Activated naive CD8-positive, alpha-beta T cell treated with anti-CD3 and anti-CD28 coated beads for 36 hours (primary cell): Measurements from ENCODE around the gene PIH1D1. TPM values are rescaled to one million over a fixed set of nuclear protein-coding genes. Genes with fewer than 3 reads are reported as not detected.

Experiments used
- DNase-seq: peaks from one replicate; pipeline ENCODE4 v3.0.0; 2021
- H3K27ac Mint-ChIP-seq: one replicate; pipeline ENCODE4 v1.8.0; 2022; ENCODE audit warnings: mild to moderate bottlenecking, moderate library complexity, mixed read lengths
- H3K27me3 Mint-ChIP-seq: one replicate; pipeline ENCODE4 v1.8.0; 2022; ENCODE audit warnings: mild to moderate bottlenecking, mixed read lengths
- H3K36me3 Mint-ChIP-seq: one replicate; pipeline ENCODE4 v1.8.0; 2021; ENCODE audit warnings: mild to moderate bottlenecking, mixed read lengths
- H3K4me1 Mint-ChIP-seq: one replicate; pipeline ENCODE4 v1.8.0; 2021; ENCODE audit warnings: mixed read lengths
- H3K4me3 Mint-ChIP-seq: one replicate; pipeline ENCODE4 v1.8.0; 2022; ENCODE audit warnings: mild to moderate bottlenecking, moderate library complexity, mixed read lengths
- H3K9me3 Mint-ChIP-seq: one replicate; pipeline ENCODE4 v1.8.0; 2022; ENCODE audit warnings: mixed read lengths
- total RNA-seq, 2 experiments: library from RNA; stranded (reverse); gene quantifications; one replicate each; pipeline ENCODE4 v1.2.3, GENCODE V29; 2021

Gene PIH1D1
- total RNA-seq, 2 experiments from 2014 or later, result 140 to 141 TPM

DNA sequence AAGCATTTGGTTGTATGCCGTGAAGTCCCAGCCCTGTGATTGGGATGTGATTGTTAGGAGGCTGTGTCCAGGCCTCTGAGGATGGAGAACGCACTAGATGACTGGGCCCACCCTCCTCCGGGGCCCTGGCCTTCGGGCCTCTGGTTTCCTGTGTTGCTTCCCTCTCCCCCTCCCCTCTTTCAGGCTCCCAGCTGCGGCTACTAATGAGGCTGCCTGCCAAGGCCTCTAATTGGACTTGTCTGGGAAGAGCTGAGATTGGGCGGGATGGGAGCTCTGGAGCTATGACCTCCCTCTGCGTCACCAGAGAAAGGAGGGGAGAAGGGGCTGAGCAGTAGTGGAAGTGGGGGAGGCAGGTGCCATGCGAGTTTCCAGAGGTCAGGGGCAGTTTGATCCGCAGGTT, 38.3 kb downstream of the PIH1D1 start:
- H3K27me3 Mint-ChIP-seq, result peaks cover 7% of the 10 kb centered on the region
- H3K36me3 Mint-ChIP-seq, result no peaks in the 10 kb centered on the region
- H3K4me1 Mint-ChIP-seq, result peaks cover 30% of the 10 kb centered on the region
- DNase-seq, result no peak
- H3K4me3 Mint-ChIP-seq, result no peak overlapping the region
- H3K27ac Mint-ChIP-seq, result no peak overlapping the region
- no peaks in the 10 kb centered on the region for H3K9me3 Mint-ChIP-seq

DNA sequence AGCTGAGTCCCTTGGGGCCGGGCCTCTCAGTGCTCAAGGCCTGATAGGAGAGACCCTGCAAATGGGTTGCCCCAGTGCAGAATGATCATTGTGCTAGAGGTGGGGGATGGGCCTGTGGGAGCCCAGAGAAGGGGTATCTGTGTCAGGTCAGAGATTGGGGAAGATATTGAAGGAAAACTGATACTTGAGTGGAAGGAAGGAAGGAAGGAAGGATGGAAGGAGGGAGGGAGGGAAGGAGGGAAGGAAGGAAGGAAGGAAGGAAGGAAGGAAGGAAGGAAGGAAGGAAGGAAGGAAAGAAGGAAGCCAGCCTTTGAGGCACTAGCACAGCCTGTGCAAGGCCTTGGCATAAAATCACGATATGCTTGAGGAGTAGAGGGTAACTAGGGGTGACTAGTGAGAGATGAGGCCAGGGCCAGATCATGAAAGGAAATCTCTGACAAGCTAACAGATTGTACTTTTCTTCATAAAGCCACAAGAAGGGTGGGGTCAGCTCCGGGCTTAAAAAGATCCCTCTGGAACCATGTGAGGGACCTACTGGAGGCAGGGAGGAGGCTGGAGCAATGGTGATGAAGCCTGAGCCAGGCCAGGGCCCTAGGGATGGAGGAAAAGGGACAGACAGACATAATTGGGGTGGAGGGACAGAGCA, 39.8 kb downstream of the PIH1D1 start:
- peaks cover 4% of the 10 kb centered on the region for H3K27me3 Mint-ChIP-seq
- no peak for DNase-seq
- peaks cover 40% of the 10 kb centered on the region for H3K4me1 Mint-ChIP-seq
- H3K4me3 Mint-ChIP-seq, result no peak overlapping the region
- H3K9me3 Mint-ChIP-seq, result no peaks in the 10 kb centered on the region
- no peaks in the 10 kb centered on the region for H3K36me3 Mint-ChIP-seq
- no peak overlapping the region for H3K27ac Mint-ChIP-seq

DNA sequence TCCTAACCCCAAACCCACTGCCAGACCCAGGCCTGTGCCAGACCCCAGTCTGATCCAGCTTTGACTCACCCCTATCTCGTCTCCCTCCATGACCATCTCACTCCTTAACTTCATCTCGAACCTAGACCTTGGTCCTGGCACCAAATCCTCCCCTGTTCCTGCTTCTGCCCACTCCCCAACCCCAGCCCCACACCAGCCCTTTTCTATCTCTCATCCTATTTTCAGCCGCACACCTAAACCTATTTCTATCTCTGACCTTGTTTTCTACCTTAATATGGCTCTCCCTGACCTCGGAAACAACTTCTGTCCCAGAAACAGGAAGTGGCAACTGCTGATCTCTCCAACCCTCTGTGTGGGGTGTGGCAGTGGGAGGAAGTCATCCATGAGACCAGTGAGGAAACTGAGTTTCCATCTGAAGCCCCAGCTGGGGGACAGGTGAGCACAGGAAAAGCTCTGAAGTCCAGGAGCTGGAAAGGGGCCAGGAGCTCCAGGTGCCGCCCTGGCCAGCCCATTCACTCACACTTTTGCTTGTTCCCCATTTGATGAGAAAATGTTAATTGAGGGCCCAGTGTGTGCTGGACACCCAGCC, 42.1 kb downstream of the PIH1D1 start:
- no peak for DNase-seq
- H3K4me1 Mint-ChIP-seq, result peaks cover 41% of the 10 kb centered on the region
- H3K9me3 Mint-ChIP-seq, result no peaks in the 10 kb centered on the region

DNA sequence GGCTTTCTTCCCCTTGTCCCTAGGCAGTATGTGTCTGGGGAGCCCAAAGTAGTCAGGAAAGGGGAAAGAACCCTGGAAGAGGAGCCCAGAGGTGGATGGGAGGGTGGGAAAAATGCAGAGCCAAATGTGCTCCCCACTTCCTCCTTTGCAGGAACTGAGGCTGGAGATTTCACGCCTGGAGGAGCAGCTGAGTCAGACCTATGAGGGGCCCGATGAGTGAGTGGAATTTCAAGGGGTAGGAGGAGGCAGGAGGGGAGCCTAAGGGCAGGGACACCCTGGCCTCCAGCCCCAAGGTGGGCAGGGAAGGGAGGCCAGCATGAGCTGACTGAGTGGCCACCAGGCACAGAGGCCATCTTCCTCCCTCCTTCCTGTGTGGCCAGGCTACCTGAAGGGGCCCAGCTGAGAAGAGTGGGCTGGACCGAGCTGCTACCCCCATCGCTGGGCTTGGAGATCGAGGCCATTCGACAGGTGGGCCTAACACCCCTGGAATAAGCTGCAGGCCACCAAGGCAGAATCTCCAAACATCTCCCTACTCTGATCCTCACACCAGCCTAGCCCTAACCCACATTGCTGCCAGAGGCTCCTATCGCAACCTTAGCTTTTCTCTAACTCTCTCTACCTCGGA, 42.7 kb downstream of the PIH1D1 start:
- Mint-ChIP-seq H3K27me3 (peaks cover 4% of the 10 kb centered on the region), H3K27ac (peak overlapping the region; percentile 54), H3K9me3 (no peaks in the 10 kb centered on the region), H3K4me1 (peaks cover 41% of the 10 kb centered on the region), H3K36me3 (no peaks in the 10 kb centered on the region), H3K4me3 (peak overlapping the region; percentile 44)
- DNase-seq, result no peak

More for the DNA sequence above, 42.1 kb downstream of the PIH1D1 start:
- no peaks in the 10 kb centered on the region for H3K36me3 Mint-ChIP-seq
- H3K4me3 Mint-ChIP-seq, result peak overlapping the region; percentile 44
- H3K27me3 Mint-ChIP-seq, result peaks cover 4% of the 10 kb centered on the region
- peak overlapping the region; percentile 54 for H3K27ac Mint-ChIP-seq

DNA sequence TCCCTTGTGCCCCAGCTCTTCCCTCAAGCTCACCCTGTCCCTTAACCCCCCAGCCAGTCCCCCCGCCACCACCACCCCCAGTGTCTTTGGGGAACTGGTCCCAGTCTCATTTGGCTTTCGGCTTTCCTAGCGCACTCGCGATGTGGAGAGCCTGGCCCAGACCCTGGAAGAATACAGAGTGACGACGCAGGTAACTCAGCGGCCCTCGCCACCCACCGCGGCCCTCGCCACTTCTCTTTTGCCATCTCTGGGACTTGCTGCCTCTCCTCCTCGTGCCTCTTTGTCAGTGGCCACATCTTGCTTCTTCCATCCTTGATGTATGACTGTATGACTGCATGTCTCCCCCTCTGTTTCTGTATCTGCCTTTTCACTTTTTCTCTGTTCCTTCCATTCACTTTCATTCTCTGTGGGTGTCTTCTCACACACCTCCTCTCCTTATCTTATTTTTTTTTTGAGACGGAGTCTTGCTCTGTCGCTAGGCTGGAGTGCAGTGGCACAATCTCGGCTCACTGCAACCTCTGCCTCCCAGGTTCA, 44.1 kb downstream of the PIH1D1 start:
- no peaks in the 10 kb centered on the region for H3K9me3 Mint-ChIP-seq
- H3K4me3 Mint-ChIP-seq, result no peak overlapping the region
- H3K36me3 Mint-ChIP-seq, result no peaks in the 10 kb centered on the region
- H3K27me3 Mint-ChIP-seq, result peaks cover 4% of the 10 kb centered on the region
- H3K4me1 Mint-ChIP-seq, result peaks cover 44% of the 10 kb centered on the region
- DNase-seq, result no peak
- no peak overlapping the region for H3K27ac Mint-ChIP-seq

DNA sequence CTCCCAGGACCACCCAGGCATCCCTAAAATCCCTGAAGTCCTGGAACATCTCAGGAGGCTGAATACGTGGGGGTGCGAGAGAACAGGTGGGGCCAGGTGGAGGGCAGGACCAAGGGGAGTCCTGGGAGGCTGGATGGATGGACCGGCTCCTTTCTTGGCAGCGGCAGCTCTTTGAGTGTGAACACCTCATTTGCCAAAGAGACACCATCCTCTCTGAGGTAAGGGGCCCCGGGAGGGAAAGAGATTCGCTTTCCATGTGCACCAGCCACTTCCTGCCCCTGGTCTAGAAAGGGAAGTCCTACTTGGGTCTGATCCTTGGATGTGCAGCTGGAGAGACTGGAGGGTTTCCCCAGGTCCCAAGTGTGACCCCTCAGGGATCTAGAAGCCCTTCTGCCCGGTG, 44.5 kb downstream of the PIH1D1 start:
- no peaks in the 10 kb centered on the region for H3K9me3 Mint-ChIP-seq
- peaks cover 42% of the 10 kb centered on the region for H3K4me1 Mint-ChIP-seq
- H3K4me3 Mint-ChIP-seq, result no peak overlapping the region
- H3K27ac Mint-ChIP-seq, result no peak overlapping the region
- peaks cover 4% of the 10 kb centered on the region for H3K27me3 Mint-ChIP-seq
- no peak for DNase-seq
- no peaks in the 10 kb centered on the region for H3K36me3 Mint-ChIP-seq

DNA sequence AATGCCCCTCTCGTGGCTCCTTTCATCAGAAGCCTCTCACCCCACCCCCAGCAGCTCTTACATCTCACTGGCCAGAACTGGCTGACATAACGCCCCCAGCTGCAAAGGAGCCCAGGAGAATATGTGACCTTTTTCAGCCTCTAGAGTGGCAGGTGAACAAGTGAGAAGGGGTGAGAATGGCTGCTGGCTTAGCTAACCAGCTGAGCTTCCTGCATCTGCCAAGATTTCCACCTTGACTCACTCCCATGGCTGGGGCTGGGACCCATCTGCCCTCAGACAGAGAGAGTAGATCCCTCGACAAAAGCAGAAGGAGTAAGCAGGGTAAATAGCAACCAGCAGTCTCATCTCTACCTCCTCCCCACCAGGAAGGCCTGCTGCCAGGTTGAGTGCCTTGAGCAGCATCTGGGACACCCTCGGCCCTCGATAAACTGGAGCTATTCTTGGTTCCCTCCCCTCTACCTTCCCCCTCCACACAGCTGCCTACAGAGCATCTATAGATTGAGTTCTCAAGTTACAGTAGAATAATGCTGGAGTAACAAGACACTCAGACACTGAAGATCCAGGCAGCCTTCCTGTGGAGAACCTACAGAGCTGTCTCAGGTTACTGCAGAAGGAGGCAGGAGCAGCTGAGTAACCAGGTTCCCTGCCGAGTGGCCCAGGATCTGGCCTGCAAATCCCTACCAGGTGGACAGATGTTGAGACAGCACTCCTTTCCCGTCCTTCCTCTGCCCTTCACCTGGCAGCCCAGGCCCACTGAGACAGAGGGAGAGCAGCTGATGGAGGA, 48.0 kb downstream of the PIH1D1 start:
- no peaks in the 10 kb centered on the region for H3K9me3 Mint-ChIP-seq

DNA sequence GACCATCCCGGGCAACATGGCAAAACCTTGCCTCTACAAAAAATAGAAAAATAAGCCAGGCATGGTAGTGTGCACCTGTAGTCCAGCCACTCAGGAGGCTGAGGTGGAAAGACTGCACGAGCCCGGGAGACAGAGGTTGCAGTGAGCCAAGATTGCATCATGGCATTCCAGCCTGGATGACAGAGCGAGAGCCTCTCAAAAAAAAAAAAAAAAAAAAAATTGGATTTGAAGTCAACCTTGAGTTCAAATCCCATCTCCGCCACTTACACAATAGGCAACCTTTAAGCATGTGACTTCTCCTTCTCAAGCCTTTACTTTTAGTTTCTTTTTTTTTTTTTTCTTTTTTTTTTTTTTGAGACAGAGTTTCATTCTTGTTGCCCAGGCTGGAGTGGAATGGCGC, 51.6 kb downstream of the PIH1D1 start:
- H3K27ac Mint-ChIP-seq, result no peak overlapping the region
- H3K27me3 Mint-ChIP-seq, result no peaks in the 10 kb centered on the region
- no peak overlapping the region for H3K4me3 Mint-ChIP-seq
- peaks cover 15% of the 10 kb centered on the region for H3K4me1 Mint-ChIP-seq
- H3K9me3 Mint-ChIP-seq, result no peaks in the 10 kb centered on the region
- H3K36me3 Mint-ChIP-seq, result no peaks in the 10 kb centered on the region
- DNase-seq, result no peak

More for the DNA sequence above, 48.0 kb downstream of the PIH1D1 start:
- H3K4me3 Mint-ChIP-seq, result no peak overlapping the region
- peaks cover 21% of the 10 kb centered on the region for H3K4me1 Mint-ChIP-seq
- peaks cover 4% of the 10 kb centered on the region for H3K27me3 Mint-ChIP-seq
- no peak overlapping the region for H3K27ac Mint-ChIP-seq
- H3K36me3 Mint-ChIP-seq, result no peaks in the 10 kb centered on the region
- no peak for DNase-seq

DNA sequence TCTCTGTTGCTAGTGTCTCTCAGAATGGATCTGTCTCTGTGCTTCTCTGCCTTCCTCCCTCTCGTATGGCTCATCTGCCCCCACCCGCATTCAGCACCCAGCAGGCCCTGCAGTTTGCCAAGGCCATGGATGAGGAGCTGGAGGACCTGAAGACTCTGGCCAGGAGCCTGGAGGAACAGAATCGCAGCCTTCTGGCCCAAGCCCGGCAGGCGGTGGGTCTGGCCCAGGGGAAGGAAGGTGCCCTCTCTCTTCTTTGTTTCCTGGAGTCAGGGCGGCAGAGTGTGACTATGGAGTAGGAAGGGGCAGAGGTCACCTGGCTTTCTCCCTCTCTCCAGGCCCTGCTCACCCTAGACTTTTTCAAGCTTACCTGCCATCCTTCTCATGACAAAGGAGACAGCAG, 52.7 kb downstream of the PIH1D1 start:
- Mint-ChIP-seq H3K4me3 (no peak overlapping the region), H3K27me3 (no peaks in the 10 kb centered on the region), H3K36me3 (no peaks in the 10 kb centered on the region), H3K27ac (no peak overlapping the region), H3K4me1 (peaks cover 15% of the 10 kb centered on the region), H3K9me3 (no peaks in the 10 kb centered on the region)
- no peak for DNase-seq

DNA sequence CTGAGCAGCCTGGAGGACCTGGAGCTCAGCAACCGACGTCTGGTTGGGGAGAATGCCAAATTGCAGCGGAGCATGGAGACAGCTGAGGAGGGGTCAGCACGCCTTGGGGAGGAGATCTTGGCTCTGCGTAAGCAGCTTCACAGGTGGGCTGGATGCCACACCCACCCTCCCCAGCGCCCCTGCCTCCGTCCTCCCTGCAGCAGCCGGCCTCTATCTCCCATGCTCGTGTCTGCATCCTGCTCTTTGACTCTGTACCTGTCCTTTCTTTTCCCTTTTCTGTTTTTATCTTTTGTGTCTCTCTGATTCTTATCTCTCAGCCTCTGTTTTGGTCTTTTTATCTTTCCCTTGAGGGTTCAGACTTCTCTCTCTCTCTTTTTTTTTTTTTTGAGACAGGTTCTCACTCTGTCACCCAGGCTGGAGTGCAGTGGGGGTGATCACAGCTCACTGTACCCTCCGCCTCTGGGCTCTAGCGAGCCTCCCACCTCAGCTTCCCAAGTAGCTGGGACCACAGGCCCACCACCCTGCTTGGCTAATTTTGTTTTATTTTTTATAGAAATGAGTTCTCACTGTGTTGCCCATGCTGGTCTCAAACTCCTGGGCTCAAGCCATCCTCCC, 53.5 kb downstream of the PIH1D1 start:
- H3K4me1 Mint-ChIP-seq, result peaks cover 12% of the 10 kb centered on the region
- no peak overlapping the region for H3K27ac Mint-ChIP-seq

DNA sequence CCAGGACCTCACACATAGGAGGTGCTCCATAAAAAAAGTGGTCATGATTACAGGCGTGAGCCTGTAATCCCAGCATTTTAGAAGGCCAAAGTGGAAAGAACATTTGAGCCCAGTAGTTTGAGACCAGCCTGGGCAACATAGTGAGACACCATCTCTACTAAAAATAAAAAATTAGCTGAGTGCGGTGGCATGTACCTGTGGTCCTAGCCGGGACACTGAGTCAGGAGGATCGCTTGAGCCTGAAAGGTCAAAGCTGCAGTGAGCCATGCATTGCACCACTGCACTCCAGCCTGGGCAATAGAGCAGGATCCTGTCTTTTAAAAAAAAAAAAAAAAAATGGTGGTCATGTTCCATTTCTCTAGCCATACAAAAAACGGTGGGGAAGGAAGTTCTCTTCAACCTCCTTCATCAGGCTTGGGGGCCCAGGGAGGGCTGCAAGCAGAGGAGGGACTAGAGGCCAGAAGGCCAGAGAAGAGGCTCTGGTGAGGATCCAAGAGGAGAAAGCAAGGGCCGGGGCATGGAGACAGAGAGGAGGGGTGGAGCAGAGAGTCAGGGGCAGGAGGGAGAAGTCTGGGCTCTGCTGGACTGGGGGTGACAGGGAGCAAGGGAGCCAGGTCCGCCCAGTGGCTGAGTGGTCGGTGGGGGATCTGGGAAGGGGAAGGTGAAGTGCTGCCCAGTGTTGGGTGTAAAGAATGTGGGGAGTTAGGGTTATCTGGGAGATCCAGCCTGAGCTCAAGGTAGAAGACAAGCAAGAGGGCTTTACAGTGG, 54.7 kb downstream of the PIH1D1 start:
- no peak for DNase-seq
- Mint-ChIP-seq H3K4me1 (peaks cover 18% of the 10 kb centered on the region), H3K9me3 (no peaks in the 10 kb centered on the region), H3K36me3 (no peaks in the 10 kb centered on the region), H3K27me3 (peaks cover 3% of the 10 kb centered on the region), H3K4me3 (no peak overlapping the region), H3K27ac (no peak overlapping the region)

More for the DNA sequence above, 53.5 kb downstream of the PIH1D1 start:
- no peaks in the 10 kb centered on the region for H3K36me3 Mint-ChIP-seq
- no peak for DNase-seq
- no peak overlapping the region for H3K4me3 Mint-ChIP-seq
- no peaks in the 10 kb centered on the region for H3K27me3 Mint-ChIP-seq
- no peaks in the 10 kb centered on the region for H3K9me3 Mint-ChIP-seq
